HL-60 (cell line): ENCODE data around the gene ANKRD11.

Experiments used
- DNase-seq, 2 experiments: peaks; one replicate each; pipeline ENCODE4 v3.0.0-alpha.2; 2010 to 2020; ENCODE audit warnings: low read depth in 1 of 2, low spot score in 1 of 2
- H3K27ac ChIP-seq: fragments of 250-450 bp; sonication (Bioruptor Pico); replicated peaks from 2 replicates; pipeline ENCODE4 v1.5.1; 2020; ENCODE audit warnings: mild to moderate bottlenecking, moderate library complexity
- H3K27me3 ChIP-seq: fragments of 250-450 bp; sonication (Bioruptor Pico); 2 replicates; pipeline ENCODE4 v1.5.1; 2021; ENCODE audit warnings: mild to moderate bottlenecking, moderate library complexity; ENCODE audit not compliant: insufficient read depth, poor library complexity, severe bottlenecking
- H3K4me3 ChIP-seq: replicated peaks from 2 replicates; pipeline ENCODE4 v1.5.1; 2011; ENCODE audit warnings: mild to moderate bottlenecking, control low read depth, low read length; ENCODE audit not compliant: insufficient read depth
- CTCF ChIP-seq: IDR thresholded peaks from one replicate; pipeline ENCODE4 v1.5.1; 2011; ENCODE audit warnings: low read length, control low read depth, inconsistent platforms; ENCODE audit not compliant: insufficient read depth
- GABPA ChIP-seq: IDR thresholded peaks from 2 replicates; pipeline ENCODE4 v1.6.1; 2012; ENCODE audit warnings: low read depth
- POLR2AphosphoS5 ChIP-seq: IDR thresholded peaks from 2 replicates; pipeline ENCODE4 v1.6.1; 2012; ENCODE audit warnings: low read depth
- REST ChIP-seq: IDR thresholded peaks from 2 replicates; pipeline ENCODE4 v1.6.1; 2012; ENCODE audit warnings: low read depth; ENCODE audit not compliant: insufficient replicate concordance
- SPI1 ChIP-seq: IDR thresholded peaks from 2 replicates; pipeline ENCODE4 v1.6.1; 2012; ENCODE audit warnings: low read depth, mild to moderate bottlenecking, borderline replicate concordance

Gene ANKRD11

GRCh38 chr16:89407925-89408300 is 82.4 kb downstream of the ANKRD11 start:
- Histone ChIP-seq H3K27me3 (no peaks in the 10 kb centered on the region), H3K4me3 (no peak overlapping the region), H3K27ac (no peak overlapping the region)
- no peak for TF ChIP-seq SPI1
- TF ChIP-seq POLR2AphosphoS5: no peak
- no peak for TF ChIP-seq GABPA
- no peak for TF ChIP-seq CTCF
- TF ChIP-seq REST: no peak
- DNase-seq: peak in 1 of 2 experiments; percentile 16

- DNase-seq: peak in 1 of 2 experiments; percentile 57
- TF ChIP-seq REST (no peak), SPI1 (no peak), GABPA (no peak)
- Histone ChIP-seq H3K4me3 (no peak overlapping the region), H3K27ac (peak overlapping the region; percentile 45), H3K27me3 (no peaks in the 10 kb centered on the region)
Measured at GRCh38 chr16:89407282-89407924, 83.0 kb downstream of the ANKRD11 start.

- H3K27ac ChIP-seq: peak overlapping the region; percentile 0; the same call in 1 of the 2 replicates
- no peaks in the 10 kb centered on the region for H3K27me3 ChIP-seq
- TF ChIP-seq POLR2AphosphoS5: peak; percentile 48
- no peak for TF ChIP-seq REST
- DNase-seq: peak in 1 of 2 experiments; percentile 70
- H3K4me3 ChIP-seq: no peak overlapping the region
Measured at GRCh38 chr16:89406277-89406888, 84.0 kb downstream of the ANKRD11 start.

DNA sequence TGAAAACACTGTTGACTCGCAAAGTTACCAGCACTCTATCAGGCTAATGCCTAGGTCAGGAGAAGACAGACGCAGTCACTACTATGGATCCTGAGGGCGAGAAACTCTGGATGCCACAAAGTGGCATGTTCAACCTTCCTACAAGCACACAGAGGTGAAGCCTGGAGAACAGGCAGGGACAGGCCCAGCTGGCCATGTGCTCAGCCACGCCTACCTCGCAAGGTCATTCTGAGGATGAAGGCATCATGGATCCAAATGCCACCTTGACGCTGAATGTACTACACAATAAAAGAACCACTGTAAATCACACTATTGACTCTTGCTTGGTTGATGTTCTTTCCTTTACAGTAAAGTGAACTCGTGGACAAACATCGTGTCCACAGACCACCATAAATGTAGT is 85.8 kb downstream of the ANKRD11 start:
- DNase-seq: no peak
- H3K27me3 ChIP-seq: no peaks in the 10 kb centered on the region
- TF ChIP-seq CTCF (no peak), POLR2AphosphoS5 (no peak), SPI1 (no peak), REST (no peak), GABPA (no peak)
- no peak overlapping the region for H3K4me3 ChIP-seq
- no peak overlapping the region for H3K27ac ChIP-seq
